Measurements from ENCODE around the gene EIPR1. TPM values are rescaled to one million over a fixed set of nuclear protein-coding genes. Genes with fewer than 3 reads are reported as not detected.

EIPR1 gene
- total and polyA plus RNA-seq, 10 of the 15 experiments (the other 5 are each of a cell fraction or from before 2014, with no cell fraction given) = 23.6 to 61.2 (median 42.2) TPM

GRCh38 chr2:3403587-3404334 lies 26.1 kb upstream of the EIPR1 start (continued):
- TF ChIP-seq PML (IDR thresholded peaks at IDR 0.05; ENCODE audit: low read length) (no peak), ZBTB33 (IDR thresholded peaks at IDR 0.05) (no peak), ZNF207 (IDR thresholded peaks at IDR 0.05; ENCODE audit: borderline replicate concordance) (no peak; the same call in 1 of the 2 replicates), ZNF24 (IDR thresholded peaks at IDR 0.05) (peak; percentile 69), NR2C1 (IDR thresholded peaks at IDR 0.05) (no peak), ZBTB40 (IDR thresholded peaks at IDR 0.05; ENCODE audit: borderline replicate concordance) (no peak), MTA3 (IDR thresholded peaks at IDR 0.05; ENCODE audit: borderline replicate concordance, low read length) (no peak; the same call in 1 of the 2 replicates), NRF1 (conservative IDR thresholded peaks at IDR 0.05; ENCODE audit: low read depth, low read length) (no peak), ATF2 (IDR thresholded peaks at IDR 0.05; ENCODE audit: low read length) (peak; percentile 67; the same call in 1 of the 2 replicates), FOXK2 (IDR thresholded peaks at IDR 0.05) (no peak), HSF1 (IDR thresholded peaks at IDR 0.05; ENCODE audit: low read depth, low read length) (no peak), WRNIP1 (IDR thresholded peaks at IDR 0.05; ENCODE audit: borderline replicate concordance, low read depth, low read length) (no peak), USF2 (IDR thresholded peaks at IDR 0.05; ENCODE audit: borderline replicate concordance, low read depth, low read length) (no peak), CTCF (IDR thresholded peaks at IDR 0.05 in 2 of 3, conservative IDR thresholded peaks at IDR 0.05 in 1 of 3; ENCODE audit: control insufficient read depth in 2 of 3, extremely low read depth in 1 of 3, insufficient read depth in 1 of 3, low read depth in 3 of 3, low read length in 3 of 3) (no peak), ZSCAN29 (IDR thresholded peaks at IDR 0.05) (no peak), POU2F2 (IDR thresholded peaks at IDR 0.05; ENCODE audit: borderline replicate concordance, low read depth, low read length) (peak; percentile 84; the same call in 2 of the 3 replicates)
